SK-N-SH (cell line): ENCODE measurements around the gene CHERP.

Source experiments
- CTCF ChIP-seq: fragments of 200-600 bp; sonication (generic); IDR thresholded peaks from 2 replicates; pipeline ENCODE4 v1.6.1; 2017; ENCODE audit warnings: antibody characterized with exemption, mild to moderate bottlenecking, moderate library complexity
- GATA2 ChIP-seq: sonication (generic); formaldehyde crosslinking; IDR thresholded peaks from 2 replicates; pipeline ENCODE4 v1.5.0; 2020; ENCODE audit warnings: mild to moderate bottlenecking, missing genetic modification reagents
- JUND ChIP-seq: IDR thresholded peaks from 2 replicates; pipeline ENCODE4 v1.4.0; 2012
- POLR2AphosphoS5 ChIP-seq: IDR thresholded peaks from 2 replicates; pipeline ENCODE4 v1.6.1; 2012; ENCODE audit warnings: low read depth, low read length
- RAD21 ChIP-seq: IDR thresholded peaks from 2 replicates; pipeline ENCODE4 v1.6.1; 2012; ENCODE audit warnings: mild to moderate bottlenecking, low read length
- TAF1 ChIP-seq: IDR thresholded peaks from 2 replicates; pipeline ENCODE4 v1.6.1; 2012; ENCODE audit warnings: low read depth, mild to moderate bottlenecking, low read length, moderate library complexity, borderline replicate concordance
- TCF12 ChIP-seq: IDR thresholded peaks from 2 replicates; pipeline ENCODE4 v1.4.0; 2012
- USF1 ChIP-seq: IDR thresholded peaks from 2 replicates; pipeline ENCODE4 v1.4.0; 2012; ENCODE audit warnings: low read depth, borderline replicate concordance
- ZBTB33 ChIP-seq: IDR thresholded peaks from 2 replicates; pipeline ENCODE4 v1.4.0; 2012; ENCODE audit warnings: low read depth, borderline replicate concordance
- TF ChIP-seq, protein P1 (sequence below): IDR thresholded peaks from 2 replicates; pipeline ENCODE4 v1.6.1; 2012; ENCODE audit warnings: mild to moderate bottlenecking, low read depth, low read length, moderate library complexity
- TF ChIP-seq, protein P2 (sequence below): IDR thresholded peaks from 2 replicates; pipeline ENCODE4 v1.4.0; 2012; ENCODE audit warnings: low read depth

DNA sequence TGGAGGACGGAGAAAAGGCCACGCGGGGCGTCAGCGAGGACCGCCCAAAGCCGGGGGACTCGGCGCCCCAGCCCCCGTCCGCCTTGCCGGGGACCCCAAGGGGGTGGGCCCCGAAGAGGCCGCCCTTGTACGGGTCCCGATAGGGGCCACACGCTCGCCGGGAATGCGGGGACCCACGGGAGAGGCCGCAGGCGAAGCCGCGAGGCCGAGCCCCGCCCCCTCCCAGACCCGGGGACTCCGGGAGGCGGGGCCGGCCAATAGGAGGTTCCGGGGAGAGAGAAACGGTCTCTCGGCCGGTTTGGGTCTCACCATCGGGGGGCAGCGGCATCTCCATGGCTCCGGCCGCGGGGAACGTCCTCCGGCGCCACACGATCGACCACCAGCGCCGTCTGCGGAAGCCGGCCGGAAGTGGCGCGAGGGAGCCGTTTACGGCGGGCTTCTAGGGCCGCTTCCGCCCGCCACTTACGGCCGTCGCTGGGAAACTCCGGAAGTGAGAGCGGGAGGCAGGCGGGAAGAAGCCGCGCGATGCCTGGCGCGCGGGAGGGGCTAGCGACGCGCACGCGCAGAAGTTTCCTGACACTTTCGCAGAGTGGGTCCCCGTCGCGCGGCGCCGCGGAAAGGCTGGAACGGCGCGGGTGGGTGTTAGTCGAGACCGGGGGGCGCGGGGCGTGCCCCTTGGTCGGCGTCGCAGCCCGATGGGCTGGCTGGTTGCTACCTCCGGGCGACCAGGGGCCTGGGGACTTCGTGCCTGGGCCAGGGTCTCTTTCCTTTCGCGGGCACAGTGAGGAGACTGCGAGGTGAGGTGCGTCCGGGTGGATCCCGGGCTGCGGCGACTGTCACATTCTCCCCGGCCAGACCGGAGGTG, at the start of gene CHERP:
- TF ChIP-seq ZBTB33 (peak; percentile 96), CTCF (no peak), TCF12 (no peak), USF1 (no peak), RAD21 (no peak), GATA2 (no peak), JUND (no peak), TAF1 (peak; percentile 74; the same call in 1 of the 2 replicates), POLR2AphosphoS5 (peak; percentile 88)
- TF ChIP-seq, protein P1, sequence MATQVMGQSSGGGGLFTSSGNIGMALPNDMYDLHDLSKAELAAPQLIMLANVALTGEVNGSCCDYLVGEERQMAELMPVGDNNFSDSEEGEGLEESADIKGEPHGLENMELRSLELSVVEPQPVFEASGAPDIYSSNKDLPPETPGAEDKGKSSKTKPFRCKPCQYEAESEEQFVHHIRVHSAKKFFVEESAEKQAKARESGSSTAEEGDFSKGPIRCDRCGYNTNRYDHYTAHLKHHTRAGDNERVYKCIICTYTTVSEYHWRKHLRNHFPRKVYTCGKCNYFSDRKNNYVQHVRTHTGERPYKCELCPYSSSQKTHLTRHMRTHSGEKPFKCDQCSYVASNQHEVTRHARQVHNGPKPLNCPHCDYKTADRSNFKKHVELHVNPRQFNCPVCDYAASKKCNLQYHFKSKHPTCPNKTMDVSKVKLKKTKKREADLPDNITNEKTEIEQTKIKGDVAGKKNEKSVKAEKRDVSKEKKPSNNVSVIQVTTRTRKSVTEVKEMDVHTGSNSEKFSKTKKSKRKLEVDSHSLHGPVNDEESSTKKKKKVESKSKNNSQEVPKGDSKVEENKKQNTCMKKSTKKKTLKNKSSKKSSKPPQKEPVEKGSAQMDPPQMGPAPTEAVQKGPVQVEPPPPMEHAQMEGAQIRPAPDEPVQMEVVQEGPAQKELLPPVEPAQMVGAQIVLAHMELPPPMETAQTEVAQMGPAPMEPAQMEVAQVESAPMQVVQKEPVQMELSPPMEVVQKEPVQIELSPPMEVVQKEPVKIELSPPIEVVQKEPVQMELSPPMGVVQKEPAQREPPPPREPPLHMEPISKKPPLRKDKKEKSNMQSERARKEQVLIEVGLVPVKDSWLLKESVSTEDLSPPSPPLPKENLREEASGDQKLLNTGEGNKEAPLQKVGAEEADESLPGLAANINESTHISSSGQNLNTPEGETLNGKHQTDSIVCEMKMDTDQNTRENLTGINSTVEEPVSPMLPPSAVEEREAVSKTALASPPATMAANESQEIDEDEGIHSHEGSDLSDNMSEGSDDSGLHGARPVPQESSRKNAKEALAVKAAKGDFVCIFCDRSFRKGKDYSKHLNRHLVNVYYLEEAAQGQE = peak; percentile 4; the same call in 1 of the 2 replicates
- TF ChIP-seq, protein P2, sequence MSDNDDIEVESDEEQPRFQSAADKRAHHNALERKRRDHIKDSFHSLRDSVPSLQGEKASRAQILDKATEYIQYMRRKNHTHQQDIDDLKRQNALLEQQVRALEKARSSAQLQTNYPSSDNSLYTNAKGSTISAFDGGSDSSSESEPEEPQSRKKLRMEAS = peak; percentile 69; the same call in 1 of the 2 replicates
